HG03103 (cell line): ENCODE results near the gene GATA6.

Source experiments
- ATAC-seq: cut with Tn5 transposase; IDR thresholded peaks from one replicate; pipeline ENCODE4 v1.9.1; 2021; ENCODE audit warnings: low read depth; ENCODE audit not compliant: unreplicated experiment

The GATA6 gene

DNA sequence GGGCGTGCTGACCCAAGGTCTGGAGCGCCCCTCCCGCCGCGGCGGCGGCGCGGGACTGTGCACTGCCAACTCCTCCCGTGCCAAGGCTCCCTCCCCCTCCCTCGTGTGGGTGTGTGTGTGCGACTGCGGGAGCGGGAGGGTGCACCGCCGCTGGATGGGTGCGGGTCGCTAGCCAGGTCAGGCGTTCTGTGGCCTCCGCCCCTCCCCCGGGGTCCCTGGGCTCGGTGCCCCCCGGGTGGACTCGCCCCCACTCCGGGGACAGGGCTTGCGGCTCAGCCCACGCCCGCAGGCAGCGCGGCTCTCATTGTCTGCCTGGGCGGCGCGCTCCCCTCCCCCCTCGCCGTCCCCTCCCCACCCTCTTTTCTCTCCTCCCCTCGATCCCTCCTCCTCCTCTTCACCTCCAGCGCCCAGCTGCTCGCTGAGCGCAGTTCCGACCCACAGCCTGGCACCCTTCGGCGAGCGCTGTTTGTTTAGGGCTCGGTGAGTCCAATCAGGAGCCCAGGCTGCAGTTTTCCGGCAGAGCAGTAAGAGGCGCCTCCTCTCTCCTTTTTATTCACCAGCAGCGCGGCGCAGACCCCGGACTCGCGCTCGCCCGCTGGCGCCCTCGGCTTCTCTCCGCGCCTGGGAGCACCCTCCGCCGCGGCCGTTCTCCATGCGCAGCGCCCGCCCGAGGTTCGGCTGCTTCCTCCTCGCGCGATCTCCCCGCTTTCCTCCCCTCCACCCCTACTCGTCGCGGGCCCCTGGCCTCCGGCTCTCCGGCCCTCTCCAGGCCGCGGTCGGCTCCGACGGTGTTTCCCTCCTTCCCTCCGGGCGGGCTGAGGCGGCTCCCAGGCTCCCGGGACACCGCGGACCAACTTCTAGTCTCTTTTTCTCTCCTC, at the start of gene GATA6:
Gene GATA6, plus strand, starts transcription at position 579 of the 878 bp plus-strand sequence. CDS start 1,556 bp downstream, outside the sequence.
- ATAC-seq = no peak

DNA sequence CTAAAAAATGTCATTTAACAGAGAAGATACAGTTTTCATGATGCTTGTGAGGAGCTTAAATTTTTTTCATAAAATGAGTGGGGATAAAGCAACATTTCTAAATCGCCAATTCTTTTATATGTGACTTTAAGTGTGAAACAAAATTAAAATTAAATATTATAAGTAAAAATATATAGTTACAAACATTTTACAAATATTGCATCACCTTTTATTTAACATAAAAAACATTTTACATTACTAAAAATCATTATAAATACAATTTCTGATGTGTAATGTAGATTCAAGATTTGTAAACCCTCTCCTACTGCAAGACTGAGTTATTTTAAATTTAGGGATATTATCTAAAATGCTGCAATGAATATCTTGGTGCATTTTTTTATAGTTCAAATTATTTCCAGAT, 44.4 kb upstream of the GATA6 start:
- ATAC-seq = no peak

DNA sequence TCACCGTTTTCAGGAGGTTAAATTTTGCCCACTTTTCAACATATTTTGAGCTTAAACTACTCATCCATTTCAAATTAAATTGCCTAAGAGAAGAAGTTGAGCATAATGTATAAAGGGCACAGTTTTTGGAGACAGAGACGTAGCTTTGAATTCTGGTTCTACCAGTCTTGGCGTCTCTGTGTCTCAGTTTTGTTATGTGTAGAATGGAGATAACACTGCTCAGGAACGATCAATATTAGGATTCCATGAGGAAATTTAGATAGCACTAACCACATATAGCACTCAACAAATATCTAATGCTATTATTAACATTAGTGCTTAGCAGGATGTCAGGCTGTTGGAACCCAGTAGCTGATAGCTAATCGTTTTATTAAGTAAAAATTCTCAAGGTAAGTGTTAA, 40.4 kb upstream of the GATA6 start:
- no peak for ATAC-seq

DNA sequence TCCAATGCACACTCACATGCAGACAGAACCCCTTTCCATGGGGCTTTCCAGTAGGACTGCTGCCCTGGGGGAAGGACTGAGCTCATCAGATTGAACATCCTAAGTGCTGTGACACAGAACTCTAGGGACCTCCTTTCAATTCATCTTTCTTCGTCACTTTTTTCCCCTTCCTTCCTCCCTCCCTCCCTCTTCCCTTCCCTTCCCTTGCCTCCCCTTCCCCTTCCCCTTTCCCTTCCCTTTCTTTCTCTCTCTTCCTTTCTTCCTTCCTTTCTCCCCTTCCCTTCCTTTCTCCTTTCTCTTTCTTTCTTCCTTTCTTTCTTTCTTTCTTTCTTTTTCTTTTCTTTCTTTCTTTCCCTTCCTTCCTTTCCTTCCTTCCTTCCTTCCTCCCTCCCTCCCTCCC, 39.6 kb upstream of the GATA6 start:
- no peak for ATAC-seq

DNA sequence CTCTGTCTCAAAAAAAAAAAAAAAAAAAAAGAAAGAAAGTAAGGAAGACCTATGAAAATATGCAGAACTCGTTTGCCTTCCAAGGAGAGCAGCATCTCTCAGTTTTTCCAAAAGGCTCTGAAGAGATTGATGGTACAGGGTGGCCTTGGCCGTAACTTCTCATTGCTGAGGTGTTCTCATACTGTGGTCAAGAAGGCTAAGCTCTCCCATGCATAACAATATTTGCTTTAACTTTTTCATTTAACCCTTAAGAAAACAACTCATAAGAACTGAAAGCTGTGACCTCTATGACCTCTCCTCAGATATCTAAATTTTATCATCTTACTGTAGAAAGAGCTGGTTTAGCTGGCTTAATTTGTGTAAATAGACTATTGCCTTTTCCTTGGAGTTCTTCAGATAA, 37.1 kb upstream of the GATA6 start:
- ATAC-seq = no peak

DNA sequence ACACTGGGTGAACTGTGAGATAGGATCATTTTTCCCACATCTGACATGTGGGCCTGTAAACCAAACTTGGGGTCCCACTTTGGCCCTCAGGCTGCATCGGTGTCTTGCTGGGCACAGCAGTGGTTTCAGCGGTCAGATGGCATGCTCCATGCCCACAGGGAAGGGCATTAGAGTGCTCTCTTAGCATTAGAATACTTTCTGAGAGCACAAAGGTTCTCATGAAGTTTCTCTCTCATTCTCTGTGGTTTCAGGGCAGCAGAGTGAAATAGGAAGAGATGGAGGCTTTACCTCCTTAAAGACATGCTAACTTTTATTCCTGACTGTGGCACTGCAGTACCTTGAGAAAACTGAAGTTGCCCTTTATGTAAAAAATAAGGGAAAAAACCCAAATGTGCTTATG, 36.6 kb upstream of the GATA6 start:
- ATAC-seq = no peak

DNA sequence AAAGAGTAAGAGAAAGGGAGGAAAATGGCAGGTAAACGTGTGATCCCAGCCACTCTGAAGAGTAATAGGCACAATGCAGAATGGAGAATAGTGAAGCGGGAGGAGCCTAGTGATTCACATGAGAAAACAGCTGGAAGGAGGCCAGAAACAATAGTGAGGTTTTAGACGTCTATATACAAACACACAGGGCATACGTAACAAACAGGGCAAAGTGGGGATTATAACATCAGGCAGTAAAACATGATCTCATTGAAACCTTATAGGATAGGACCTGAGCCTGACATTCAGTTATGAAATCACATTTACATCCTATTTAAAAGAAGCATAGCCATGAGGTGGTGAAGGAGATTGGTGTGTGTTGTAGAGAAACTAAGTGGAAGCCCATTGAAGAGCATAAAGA, 33.0 kb upstream of the GATA6 start:
- no peak for ATAC-seq

DNA sequence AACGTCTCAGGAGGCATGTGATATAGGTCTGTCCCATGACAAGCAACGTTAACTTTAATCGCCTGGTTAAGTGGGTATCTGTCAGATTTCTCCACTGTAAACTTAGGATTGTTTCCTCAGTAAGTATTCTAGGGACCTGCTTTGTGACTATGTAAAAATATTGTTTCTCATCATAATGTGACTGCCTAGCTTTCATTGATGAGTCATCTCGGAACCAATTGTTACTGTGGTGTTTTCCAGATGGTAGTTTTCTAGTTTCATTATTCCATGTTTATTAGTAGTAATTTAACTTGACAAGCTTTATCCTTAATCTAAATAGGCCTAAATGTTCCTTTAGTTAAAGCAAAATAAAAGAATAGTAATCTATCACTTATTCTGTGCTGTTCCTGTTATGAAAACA, 28.2 kb upstream of the GATA6 start:
- ATAC-seq = no peak

DNA sequence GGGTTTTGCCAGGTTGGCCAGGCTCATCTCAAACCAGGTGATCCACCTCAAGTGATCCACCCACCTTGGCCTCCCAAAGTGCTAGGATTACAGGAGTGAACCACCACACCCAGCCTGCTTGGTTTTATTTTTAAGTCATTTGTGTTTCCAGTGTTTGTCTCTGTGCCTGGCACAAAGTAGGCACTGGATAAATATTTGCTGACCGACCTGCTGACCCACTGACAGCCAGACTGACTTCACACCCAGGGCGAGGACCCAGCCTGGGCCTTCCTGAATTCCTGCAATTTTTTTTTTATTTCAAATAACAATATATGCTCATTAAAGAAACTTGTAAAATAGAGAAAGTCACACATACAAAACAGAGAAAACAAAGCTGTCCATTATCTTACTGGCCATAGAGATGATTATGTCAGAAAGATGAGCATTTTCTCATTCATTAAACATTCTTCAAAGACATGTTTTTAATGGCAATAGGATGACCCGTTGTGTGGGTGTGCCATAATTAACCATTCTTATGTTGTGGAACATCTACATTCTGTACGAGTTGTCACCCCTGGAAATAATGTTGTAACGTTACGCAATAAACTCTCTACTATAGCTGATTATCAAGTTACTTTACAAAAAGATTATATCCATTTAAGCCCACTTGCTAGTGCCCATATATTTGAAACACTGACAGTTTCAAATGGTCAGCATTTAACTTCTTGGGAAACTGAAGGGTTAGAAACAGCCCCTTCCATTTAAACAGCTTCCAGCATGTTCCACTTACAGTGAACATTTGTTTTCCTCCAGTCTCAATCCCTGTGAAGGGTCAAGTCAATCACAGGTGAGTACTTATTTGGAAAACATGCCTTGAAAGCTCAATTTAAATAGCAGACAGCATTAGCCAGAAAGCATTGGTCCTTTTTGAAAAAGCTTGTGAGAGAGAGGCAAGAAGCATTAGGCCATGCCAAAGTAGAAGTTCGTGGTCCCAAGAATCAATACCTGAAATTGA, 25.7 kb upstream of the GATA6 start:
- no peak for ATAC-seq

DNA sequence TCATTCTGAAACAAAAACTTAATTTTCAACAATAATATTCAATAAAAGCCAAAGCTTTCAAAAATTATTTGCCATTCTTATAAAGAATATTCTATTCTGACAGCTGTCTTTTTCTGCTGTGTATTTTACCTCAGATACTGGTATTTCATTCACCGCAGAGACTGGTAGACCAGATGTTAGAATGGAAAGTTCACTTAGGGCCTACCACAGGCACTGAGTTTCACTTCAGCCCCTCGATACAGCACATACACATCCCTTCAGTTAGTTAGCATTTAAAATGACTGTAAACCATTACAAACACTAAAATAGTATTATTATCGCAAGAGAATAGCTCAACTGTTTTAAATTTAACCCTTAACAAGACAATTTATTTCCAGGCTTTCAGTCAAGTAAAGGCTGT, 24.2 kb upstream of the GATA6 start:
- ATAC-seq = no peak

DNA sequence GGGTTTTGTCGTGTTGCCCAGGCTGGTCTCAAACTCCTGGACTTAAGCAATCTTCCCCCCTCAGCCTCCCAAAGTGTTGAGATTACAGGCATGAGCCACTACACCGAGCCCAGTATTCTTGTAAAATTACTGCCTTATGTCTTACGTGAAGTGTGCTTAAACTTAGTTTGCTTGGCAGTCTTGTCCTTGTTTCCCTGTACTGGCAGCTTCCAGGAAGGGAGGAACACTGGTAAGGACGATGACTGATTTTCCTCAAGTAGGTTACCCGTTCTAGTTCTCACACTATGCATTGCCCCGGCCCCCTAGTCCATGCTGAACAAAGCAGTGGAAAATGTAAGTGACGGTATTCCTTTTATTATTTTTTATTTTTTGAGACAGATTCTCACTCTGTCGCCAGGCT, 19.7 kb upstream of the GATA6 start:
- no peak for ATAC-seq

DNA sequence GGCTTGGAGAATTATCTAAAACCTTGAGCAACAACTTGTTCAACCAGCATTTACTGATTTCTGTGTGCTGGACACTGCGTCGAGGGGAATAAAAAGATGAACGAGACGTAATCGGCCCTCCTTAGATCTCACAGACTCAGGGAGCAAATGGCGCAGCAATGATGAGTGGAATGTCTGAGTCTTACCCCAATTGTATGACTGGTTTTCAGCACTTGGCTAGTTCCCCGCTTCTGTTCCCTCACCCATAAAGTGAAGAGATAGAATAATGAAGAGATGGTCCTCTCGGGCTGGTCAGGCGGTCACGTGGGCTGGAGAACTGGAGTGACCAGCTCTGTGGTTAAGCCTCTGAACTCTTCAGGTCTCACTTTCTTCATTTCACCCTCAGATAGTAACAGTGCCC, 17.3 kb upstream of the GATA6 start:
- no peak for ATAC-seq

DNA sequence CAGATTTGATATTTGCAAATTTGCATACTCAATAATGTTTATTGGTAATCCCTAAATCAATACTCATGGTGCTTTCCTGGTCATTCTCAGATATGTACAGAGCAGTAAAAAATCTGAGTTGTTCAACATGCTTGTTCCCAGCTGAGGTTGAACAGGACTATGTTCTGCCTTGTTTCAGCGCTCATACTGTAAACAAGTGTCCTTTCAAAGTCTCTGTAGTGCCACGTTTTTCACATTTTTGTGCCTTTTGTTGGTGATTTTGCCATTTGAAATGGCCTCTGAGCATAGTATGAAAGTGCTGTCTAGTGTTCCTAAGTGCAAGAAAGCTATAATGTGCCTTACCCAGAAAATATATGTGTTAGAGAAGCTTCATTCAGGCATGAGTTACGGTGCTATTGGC, 16.0 kb upstream of the GATA6 start:
- ATAC-seq = no peak

DNA sequence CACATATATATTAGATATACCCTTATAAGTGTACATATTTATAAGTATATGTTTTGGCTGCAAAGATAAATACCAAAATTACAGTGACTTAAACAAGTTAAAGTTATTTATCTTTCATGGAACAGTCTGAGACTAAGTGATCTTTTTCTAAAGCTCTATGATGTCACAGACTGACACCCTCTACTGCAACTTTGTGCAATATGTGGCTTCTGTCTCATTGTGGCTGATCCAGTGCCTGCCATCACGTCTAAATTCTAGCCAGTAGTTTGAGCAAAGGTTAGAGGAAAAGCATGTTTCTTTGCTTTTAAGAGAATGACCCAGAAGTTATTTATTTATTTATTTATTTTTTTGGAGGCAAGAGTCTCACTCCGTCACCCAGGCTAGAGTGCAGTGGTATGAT, 13.8 kb upstream of the GATA6 start:
- ATAC-seq = no peak

DNA sequence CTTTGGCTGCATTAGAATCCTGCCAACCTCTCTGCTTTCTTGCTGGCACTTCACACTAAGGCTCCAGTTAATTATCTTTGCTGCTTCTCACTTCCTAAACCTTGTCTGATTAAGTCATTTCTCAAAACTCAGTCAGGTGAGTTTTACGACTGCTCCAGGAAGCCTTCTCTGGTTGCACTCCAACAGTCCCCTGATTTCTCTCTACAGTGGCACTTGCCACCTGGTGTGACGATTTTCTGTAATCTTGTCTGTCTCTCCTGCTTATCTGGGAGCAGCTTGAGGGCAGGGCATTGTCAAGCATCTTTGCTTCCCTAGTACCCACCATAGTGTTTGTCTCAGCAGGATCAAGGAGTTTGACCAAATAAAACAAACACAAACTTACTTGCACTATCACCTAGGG, 10.4 kb upstream of the GATA6 start:
- ATAC-seq = no peak

DNA sequence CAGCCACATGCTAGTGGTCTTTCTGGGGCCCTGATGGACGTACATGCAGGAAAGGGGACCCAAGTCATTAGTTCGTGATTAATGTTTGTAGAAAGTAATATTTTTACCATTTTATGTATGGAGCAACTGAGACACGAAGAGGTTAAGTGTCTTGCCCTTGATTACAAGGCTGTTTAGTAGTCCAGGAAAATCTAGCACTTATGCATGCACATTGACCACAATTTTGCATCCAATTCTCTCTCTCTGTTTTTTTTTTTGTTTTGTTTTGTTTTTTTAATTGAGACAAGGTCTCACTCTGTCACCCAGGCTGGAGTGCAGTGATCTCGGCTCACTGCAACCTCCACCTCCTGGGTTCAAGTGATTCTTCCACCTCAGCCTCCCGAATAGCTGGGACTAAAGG, 8.3 kb upstream of the GATA6 start:
- ATAC-seq = no peak

DNA sequence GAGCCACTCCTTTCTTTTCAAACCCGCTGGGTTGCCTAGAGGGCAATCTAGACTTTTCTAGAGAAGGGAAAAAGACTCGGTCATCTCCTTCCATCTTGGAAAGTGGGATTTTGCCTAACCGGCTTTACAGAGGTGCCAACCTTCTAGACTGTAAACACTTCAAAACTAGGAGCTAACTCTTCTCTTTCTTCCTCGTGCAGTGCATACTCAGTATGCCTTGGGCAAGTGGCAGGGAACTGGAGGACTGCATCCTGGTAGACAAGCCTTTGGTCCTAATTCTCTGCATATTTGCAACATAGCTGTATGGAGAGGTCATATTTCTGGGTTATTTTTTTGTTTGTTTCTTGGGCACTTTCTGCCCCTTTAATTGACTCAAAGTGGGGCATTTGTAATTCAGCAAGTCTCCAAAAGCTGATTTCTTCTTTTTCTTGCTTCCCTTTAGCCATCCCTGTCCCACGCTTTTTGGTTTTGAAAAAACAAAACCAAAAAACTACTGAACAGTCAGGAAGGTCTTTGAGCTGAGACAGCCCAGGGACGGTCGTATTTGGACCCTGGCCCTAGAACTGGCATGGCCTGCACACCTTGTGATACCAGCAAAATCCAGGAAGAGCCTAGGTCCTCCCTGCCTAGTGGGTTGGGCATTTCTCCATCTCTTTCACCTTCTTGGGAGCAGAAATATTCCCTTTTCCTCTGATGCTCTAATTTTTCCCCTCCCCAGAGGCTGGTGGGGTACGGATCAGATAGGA, 5.8 kb upstream of the GATA6 start:
- no peak for ATAC-seq

DNA sequence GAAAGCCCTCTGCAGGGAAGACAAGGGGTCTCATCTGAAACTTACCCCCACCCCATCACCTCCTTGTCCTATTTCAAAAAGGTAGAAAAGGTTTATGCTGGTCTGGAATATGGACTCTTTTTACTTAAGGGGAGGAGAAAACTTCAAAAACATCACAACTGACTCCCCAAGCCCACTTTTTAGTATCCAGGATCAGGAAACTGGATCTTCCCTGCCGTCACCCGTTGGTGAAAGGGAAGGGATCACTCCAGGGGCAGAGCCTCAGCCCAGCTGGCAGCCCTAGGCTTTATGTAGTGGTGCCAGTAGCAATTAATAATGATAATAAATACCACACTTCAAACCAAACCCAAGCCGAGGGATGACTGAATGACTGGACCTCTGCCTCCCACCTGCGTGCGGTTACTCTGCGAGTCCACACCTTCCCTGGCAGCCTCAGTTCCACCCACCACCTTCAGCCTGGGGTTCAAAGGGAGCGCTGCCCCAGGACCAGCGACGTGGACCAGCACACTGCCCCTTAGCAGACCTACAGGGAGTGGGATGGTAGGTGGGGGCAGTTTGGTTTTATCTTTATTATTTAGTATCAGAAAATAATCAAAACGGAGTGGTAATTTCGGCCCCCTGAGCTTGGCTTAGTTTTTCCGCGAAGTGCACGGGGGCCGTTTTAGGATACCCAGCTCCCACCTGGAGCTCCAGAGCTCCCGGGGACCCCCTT, 4.9 kb upstream of the GATA6 start:
- ATAC-seq = no peak

DNA sequence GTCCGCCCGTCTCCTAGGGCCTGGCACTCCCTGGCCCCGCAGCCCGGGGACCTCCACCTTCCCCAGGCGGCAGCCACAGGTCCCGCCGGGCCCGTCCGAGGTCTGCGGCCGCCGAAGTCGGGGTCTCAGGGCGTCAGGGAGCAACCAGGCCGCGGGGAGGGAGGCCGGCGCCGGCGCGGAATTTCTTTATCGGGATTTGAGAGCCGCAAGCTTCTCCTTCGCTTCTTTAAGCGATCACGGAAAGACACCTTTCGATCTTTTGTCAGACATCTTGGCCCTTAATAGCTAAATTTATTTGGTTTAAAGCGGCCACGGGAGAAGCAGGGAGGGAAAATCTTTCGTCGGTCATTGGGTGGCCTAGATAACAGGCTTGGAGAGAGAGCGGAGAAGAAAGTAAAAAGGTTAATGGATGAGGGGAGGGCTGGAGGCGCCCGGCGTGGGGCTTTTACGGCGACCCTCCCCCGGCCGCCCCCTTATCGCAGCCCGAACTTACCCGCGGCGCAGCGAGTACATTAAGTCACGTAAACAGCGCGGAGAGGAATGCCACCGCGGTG, 4.3 kb upstream of the GATA6 start:
- ATAC-seq = no peak

DNA sequence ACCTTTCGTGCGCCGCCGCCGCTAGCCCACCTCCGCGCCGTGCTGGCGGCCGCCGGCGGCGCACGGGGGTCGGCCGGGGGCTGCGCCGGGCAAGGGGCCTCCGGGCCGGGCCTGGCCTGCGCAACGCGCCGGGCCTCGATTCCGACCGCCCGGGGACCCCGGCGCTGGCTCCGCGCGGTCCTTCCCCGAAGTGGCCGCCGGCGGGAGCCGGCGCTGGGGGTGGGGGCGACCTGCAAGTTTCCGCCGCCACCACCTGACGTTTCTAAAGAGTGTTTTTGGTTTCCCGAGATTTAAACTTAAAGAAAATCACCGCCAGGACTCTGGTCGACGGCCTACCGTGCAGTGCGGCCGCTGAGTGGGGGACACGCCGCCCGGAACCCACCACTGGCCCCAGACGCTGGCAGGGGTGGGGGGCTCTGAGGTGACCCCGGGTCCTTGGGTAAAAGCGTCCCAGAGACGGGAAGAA, 3.8 kb upstream of the GATA6 start:
- no peak for ATAC-seq
